Lung microvascular endothelial cell (primary cell): Measurements from ENCODE around the gene GEMIN4. TPM values are rescaled to one million over a fixed set of nuclear protein-coding genes. Genes with fewer than 3 reads are reported as not detected.
"Not testable (repeated sequence)": the region's sequence is repeated elsewhere in the genome, so short reads cannot be mapped to it uniquely, and the experiment has no call there.

ENCODE experiments used
- DNase-seq, 2 donors: peaks; one replicate each; pipeline versions ENCODE4 v3.0.0 to v3.0.0-alpha.2; 2010; ENCODE audit warnings: low read depth in 2 of 2
- total RNA-seq: library from RNA; depleted of rRNA; stranded (reverse); fragments of >200 nt; gene quantifications from 2 replicates; pipeline ENCODE4 v1.2.1, GENCODE V29; 2014

The GEMIN4 gene
- 7.0 and 8.7 TPM in 2 replicates for total RNA-seq

DNA sequence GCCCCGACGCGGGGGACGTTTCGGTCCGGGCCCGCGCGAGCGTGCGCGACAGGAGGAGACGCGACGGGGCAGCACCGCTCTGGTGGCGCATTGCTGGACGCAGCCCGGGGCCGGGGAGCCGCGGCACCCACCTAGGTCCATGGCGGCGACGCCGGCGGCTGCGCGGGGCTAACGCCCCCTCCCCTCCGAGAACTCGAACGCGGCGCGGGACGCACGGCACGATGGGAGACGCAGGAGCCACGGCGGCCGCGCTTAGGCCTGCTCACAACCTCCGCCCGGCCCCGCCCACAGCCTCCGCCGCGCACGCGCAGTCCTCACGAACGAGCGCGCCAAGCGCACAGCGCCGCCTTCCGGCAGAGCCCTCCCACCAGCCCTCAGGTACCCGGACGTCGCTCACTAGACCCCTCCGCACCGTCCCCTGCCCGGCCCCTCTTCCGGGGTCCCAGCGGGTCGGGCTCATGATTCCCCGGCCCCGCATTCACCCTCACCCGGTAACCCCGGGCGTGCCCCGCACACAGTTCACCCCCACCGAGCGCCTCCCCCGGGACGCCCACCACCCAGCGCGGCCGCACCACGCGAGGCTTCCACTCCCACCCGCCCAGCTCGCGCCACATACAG is at the start of gene GEMIN4:
GEMIN4 (minus strand) TSS at position 263 of the 618 bp plus-strand sequence; CDS start at position 141, 122 bp downstream.
- DNase-seq: peak; percentile 87 to 95

GRCh38 chr17:801660-802059 is 49.6 kb upstream of the GEMIN4 start:
- DNase-seq: no peak

GRCh38 chr17:800446-801242 is 48.6 kb upstream of the GEMIN4 start:
- DNase-seq: no peak

- DNase-seq: no peak
These were observed 47.2 kb upstream of the GEMIN4 start for GRCh38 chr17:799261-799660.

GRCh38 chr17:798246-798645 is 46.2 kb upstream of the GEMIN4 start:
- no peak for DNase-seq

DNA sequence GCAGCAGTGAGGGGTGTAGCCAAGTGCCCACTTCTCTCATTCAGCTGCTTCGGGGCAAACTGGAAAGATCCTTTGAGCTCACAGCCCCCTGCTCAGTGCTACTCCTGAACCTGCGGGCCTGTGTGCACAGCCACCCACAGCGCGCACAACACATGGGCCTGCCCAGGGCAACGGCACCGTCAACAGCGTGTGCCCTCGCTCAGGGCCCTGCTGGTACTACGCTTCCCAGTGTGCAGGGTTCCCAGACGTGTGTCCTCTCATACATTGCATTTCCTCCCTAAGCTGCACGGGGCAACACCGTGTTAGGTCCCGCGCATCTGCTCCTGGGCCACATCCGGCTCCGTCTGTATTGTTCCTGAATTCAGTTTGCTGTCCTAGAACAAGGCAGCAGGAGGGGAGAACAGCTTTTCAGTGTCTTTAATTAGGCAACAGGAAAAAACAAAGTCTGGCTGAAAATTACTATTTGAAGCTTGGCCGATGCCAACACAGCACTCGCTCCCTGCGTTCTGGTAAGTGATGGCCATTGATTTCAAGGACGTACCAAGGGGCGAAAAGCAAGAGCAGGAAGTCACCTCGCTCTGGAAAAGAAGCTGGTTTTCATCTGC is 45.3 kb upstream of the GEMIN4 start:
- DNase-seq: peak in 1 of 2 donors; percentile 53

- no peak for DNase-seq
These were observed 44.5 kb upstream of the GEMIN4 start for GRCh38 chr17:796609-797008.

- peak in 1 of 2 donors; percentile 42 for DNase-seq
These were observed 43.7 kb upstream of the GEMIN4 start for GRCh38 chr17:795721-796120.

- no peak for DNase-seq
These were observed 43.2 kb upstream of the GEMIN4 start for GRCh38 chr17:795276-795675.

DNA sequence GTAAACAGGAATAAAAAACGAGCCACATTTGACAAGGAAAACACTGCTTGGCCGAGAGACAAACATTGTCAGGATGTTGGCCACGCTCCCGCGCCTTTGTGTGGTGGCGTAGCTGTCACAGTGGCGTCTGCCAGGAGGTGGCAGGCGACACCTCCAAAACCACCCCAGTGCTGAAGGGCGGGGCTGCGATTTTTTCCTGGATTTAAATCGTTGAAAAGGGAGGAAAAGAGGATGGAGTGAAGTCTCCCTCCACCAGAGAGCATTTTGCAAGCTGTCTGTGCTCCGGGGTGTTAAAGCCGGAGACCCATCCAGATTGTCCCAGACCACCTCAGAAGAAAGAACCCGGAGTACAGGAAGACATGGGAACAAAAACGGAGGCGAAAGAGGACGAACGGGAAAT is 42.8 kb upstream of the GEMIN4 start:
- peak; percentile 79 to 96 for DNase-seq

DNA sequence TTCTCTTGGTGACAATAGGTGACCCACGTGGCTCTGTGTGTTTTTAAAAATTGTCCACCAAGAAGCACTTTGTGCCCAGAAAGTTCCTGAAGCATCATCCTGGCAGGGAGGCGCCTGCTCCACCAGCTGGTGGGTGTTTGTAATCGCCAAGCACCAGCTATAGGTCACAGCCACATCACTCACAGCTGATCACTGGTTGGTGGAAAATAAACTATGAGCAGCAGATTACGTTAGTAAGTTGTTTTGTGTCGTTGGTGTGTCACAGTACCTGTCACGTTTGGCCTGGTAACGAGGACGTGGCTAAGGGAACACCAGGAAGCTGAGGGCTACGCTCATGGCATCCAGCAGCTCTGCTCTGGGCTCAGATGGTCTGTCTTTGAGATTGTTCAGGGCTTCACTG is 40.2 kb upstream of the GEMIN4 start:
- peak in 1 of 2 donors; percentile 84 for DNase-seq

DNA sequence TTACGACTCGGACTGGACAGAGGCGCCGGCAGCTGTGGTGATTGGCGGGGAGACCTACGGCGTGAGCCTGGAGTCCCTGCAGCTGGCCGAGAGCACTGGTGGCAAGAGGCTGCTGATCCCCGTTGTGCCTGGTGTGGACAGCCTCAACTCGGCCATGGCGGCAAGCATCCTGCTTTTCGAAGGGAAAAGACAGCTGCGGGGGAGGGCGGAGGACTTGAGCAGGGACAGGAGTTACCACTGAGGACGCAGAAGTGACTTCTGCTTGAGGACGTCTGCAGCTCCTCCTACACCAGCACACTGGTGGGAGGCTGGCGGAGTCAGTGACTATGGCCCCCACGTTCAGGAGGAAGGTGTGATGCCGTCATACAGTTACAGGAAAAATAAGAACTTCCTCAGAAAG is 39.8 kb upstream of the GEMIN4 start:
- DNase-seq: no peak

- peak; percentile 28 to 53 for DNase-seq
These were observed 38.8 kb upstream of the GEMIN4 start for GRCh38 chr17:790874-791247.

GRCh38 chr17:789931-790873 is 38.1 kb upstream of the GEMIN4 start:
- DNase-seq: peak; percentile 49 to 77

- DNase-seq: no peak
These were observed 37.2 kb upstream of the GEMIN4 start for GRCh38 chr17:789160-789840.

- DNase-seq: no peak
These were observed 36.5 kb upstream of the GEMIN4 start for GRCh38 chr17:788551-788950.

GRCh38 chr17:787641-788221 is 35.7 kb upstream of the GEMIN4 start:
- DNase-seq: no peak

- DNase-seq: not testable (repeated sequence)
These were observed 33.8 kb upstream of the GEMIN4 start for GRCh38 chr17:785901-786300.

DNA sequence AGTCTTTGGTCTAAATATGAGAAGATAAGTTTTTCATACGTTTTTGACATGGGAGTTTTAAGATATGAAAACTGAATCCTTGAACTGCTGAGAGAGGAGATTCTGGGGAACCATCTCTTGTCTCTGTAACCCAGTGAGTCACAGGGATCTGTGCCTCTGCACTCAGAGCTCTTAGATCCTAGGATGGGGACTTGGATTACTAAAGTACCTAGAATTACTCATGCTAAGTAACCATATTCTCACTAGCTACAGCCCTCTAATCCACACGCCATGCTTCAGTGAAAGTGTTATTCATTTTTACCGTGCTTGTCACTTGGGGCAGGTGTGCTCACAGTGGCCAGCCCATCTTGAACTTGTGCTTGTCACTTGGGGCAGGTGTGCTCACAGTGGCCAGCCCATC is 32.1 kb upstream of the GEMIN4 start:
- no peak for DNase-seq
